Ishikawa (cell line): Measurements from ENCODE around the gene IL18R1.

Experiments
- CEBPB ChIP-seq: IDR thresholded peaks from 2 replicates; pipeline ENCODE4 v1.6.1; 2012
- CREB1 ChIP-seq: IDR thresholded peaks from 2 replicates; pipeline ENCODE4 v1.6.1; 2012; ENCODE audit warnings: low read depth
- EGR1 ChIP-seq: IDR thresholded peaks from 2 replicates; pipeline ENCODE4 v1.6.1; 2012
- EP300 ChIP-seq: IDR thresholded peaks from 2 replicates; pipeline ENCODE4 v1.6.1; 2012; ENCODE audit warnings: borderline replicate concordance
- FOXM1 ChIP-seq: IDR thresholded peaks from 2 replicates; pipeline ENCODE4 v1.6.1; 2012; ENCODE audit warnings: low read depth, borderline replicate concordance
- NFIC ChIP-seq: IDR thresholded peaks from 2 replicates; pipeline ENCODE4 v1.6.1; 2012
- RAD21 ChIP-seq: IDR thresholded peaks from 2 replicates; pipeline ENCODE4 v1.6.1; 2012; ENCODE audit warnings: low read depth
- TAF1 ChIP-seq: IDR thresholded peaks from 2 replicates; pipeline ENCODE4 v1.6.1; 2012; ENCODE audit warnings: low read depth, mild to moderate bottlenecking
- TCF12 ChIP-seq: IDR thresholded peaks from 2 replicates; pipeline ENCODE4 v1.6.1; 2012; ENCODE audit warnings: low read depth
- TEAD4 ChIP-seq: IDR thresholded peaks from 2 replicates; pipeline ENCODE4 v1.6.1; 2012
- YY1 ChIP-seq: IDR thresholded peaks from 2 replicates; pipeline ENCODE4 v1.6.1; 2012; ENCODE audit warnings: low read depth
- ZBTB7A ChIP-seq: IDR thresholded peaks from 2 replicates; pipeline ENCODE4 v1.6.1; 2012; ENCODE audit warnings: low read depth
- TF ChIP-seq, protein P1 (sequence below): IDR thresholded peaks from 2 replicates; pipeline ENCODE4 v1.6.1; 2012
- TF ChIP-seq, protein P2 (sequence below): IDR thresholded peaks from 2 replicates; pipeline ENCODE4 v1.6.1; 2012; ENCODE audit warnings: low read depth, mild to moderate bottlenecking
- TF ChIP-seq, protein P3 (sequence below): IDR thresholded peaks from 2 replicates; pipeline ENCODE4 v1.6.1; 2012

Gene IL18R1

DNA sequence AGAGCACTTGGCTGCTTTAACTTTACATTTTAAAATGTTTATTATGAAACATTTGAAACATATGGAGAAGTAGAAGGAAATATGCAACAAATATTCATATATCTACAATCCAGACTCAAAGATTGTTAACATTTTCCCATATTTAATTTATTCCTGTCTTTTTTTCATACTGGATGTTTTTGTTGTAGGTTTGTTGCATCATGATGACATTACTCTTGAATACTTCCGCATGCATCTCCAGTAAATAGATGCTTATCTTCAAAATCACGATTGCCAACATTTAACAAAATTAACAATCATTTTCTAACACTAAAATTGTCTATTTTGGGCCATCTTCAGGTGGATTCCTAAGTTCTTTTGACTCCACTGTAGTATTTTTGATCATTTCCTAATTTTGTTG, 46.3 kb downstream of the IL18R1 start:
- TF ChIP-seq, protein P1, sequence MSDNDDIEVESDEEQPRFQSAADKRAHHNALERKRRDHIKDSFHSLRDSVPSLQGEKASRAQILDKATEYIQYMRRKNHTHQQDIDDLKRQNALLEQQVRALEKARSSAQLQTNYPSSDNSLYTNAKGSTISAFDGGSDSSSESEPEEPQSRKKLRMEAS, result no peak
- TF ChIP-seq FOXM1 (no peak), YY1 (no peak), EGR1 (no peak), TEAD4 (no peak), TAF1 (no peak), CEBPB (no peak), RAD21 (no peak), CREB1 (no peak), TCF12 (no peak), ZBTB7A (no peak), EP300 (no peak), NFIC (no peak)
- TF ChIP-seq, protein P2, sequence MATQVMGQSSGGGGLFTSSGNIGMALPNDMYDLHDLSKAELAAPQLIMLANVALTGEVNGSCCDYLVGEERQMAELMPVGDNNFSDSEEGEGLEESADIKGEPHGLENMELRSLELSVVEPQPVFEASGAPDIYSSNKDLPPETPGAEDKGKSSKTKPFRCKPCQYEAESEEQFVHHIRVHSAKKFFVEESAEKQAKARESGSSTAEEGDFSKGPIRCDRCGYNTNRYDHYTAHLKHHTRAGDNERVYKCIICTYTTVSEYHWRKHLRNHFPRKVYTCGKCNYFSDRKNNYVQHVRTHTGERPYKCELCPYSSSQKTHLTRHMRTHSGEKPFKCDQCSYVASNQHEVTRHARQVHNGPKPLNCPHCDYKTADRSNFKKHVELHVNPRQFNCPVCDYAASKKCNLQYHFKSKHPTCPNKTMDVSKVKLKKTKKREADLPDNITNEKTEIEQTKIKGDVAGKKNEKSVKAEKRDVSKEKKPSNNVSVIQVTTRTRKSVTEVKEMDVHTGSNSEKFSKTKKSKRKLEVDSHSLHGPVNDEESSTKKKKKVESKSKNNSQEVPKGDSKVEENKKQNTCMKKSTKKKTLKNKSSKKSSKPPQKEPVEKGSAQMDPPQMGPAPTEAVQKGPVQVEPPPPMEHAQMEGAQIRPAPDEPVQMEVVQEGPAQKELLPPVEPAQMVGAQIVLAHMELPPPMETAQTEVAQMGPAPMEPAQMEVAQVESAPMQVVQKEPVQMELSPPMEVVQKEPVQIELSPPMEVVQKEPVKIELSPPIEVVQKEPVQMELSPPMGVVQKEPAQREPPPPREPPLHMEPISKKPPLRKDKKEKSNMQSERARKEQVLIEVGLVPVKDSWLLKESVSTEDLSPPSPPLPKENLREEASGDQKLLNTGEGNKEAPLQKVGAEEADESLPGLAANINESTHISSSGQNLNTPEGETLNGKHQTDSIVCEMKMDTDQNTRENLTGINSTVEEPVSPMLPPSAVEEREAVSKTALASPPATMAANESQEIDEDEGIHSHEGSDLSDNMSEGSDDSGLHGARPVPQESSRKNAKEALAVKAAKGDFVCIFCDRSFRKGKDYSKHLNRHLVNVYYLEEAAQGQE, result no peak
- TF ChIP-seq, protein P3, sequence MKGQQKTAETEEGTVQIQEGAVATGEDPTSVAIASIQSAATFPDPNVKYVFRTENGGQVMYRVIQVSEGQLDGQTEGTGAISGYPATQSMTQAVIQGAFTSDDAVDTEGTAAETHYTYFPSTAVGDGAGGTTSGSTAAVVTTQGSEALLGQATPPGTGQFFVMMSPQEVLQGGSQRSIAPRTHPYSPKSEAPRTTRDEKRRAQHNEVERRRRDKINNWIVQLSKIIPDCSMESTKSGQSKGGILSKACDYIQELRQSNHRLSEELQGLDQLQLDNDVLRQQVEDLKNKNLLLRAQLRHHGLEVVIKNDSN, result no peak

DNA sequence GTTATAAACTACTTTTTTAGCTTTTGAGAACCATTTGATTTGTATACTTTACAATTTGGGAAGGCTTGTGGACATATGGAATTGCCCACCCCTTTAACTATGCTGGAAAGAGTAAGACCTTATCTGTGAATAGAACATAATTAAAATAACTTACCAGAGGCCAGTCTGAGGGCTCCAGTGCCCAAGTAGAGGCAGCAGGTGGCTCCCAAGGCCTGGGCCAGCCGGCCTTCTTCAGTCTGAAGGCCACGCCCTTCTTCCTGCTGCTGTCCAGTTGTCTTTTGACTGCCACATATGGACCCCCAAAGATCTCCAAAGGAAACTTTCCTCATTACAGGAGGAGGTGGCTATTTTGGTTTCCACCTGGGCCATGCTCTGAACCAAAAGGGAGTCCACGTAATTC, 55.4 kb downstream of the IL18R1 start:
- TF ChIP-seq EP300 (no peak), CREB1 (no peak), ZBTB7A (no peak), NFIC (no peak)
- TF ChIP-seq, protein P2, result 0 out of 2 replicates have a peak, but pooled peaks have one; percentile 7
- TF ChIP-seq, protein P3, result no peak

DNA sequence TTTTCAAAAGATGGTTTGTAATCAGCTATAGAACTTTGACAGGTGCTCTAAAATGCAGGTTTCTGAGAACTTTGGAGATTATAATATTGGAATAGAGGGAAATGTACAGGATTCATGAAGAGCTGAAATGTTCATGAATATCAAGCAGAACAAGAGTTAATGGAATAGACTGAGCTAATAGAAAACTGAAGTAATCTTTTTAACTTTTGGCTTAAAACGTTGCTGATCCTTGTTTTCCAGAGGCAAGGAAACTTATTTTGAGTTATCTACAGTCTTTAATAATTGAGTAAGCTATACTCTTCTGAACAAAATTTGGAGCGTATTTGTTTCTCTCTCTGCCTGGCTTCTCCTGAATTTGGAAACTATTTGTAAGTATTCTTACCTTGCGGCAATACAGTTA, 56.6 kb downstream of the IL18R1 start:
- TF ChIP-seq NFIC, result no peak
- TF ChIP-seq, protein P1, result no peak
- no peak for TF ChIP-seq ZBTB7A
- TF ChIP-seq CEBPB, result no peak
- TF ChIP-seq TCF12, result no peak
- TF ChIP-seq, protein P2, result no peak
- no peak for TF ChIP-seq CREB1
- no peak for TF ChIP-seq FOXM1
- TF ChIP-seq, protein P3, result no peak
- no peak for TF ChIP-seq TAF1
- no peak for TF ChIP-seq EP300
- no peak for TF ChIP-seq RAD21
- no peak for TF ChIP-seq EGR1
- no peak for TF ChIP-seq YY1
- no peak for TF ChIP-seq TEAD4

DNA sequence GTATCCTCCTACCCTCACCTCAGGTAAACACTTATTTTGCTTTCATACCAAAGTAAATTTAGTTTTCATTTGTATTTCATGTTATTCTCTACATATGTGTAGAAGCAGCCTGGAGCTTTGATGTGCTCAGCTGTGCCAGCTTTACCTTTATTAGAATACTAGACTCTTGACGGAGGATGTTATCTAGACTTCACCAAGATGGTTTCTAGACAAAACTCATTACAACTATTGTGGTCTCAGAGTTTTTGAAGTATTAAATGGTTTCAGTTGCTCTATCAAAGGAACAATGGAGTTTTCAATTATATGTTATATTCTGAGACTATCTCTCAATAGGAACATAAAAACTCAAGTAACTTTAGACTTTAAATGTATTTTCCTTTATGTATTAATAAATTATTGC, 62.4 kb downstream of the IL18R1 start:
- TF ChIP-seq TEAD4, result no peak
- no peak for TF ChIP-seq TCF12
- no peak for TF ChIP-seq CREB1
- TF ChIP-seq FOXM1, result no peak
- no peak for TF ChIP-seq TAF1
- TF ChIP-seq EGR1, result no peak
- TF ChIP-seq, protein P3, result no peak
- TF ChIP-seq RAD21, result no peak
- TF ChIP-seq, protein P2, result no peak
- no peak for TF ChIP-seq CEBPB
- TF ChIP-seq EP300, result no peak
- TF ChIP-seq, protein P1, result no peak
- no peak for TF ChIP-seq NFIC
- no peak for TF ChIP-seq YY1
- TF ChIP-seq ZBTB7A, result no peak
